Thyroid gland (tissue), 4 donors: ENCODE results near the gene PDCD11. TPM values are rescaled to one million over a fixed set of nuclear protein-coding genes. Genes with fewer than 3 reads are reported as not detected.

Experiments
- DNase-seq, 2 donors: peaks; one replicate each; pipeline ENCODE4 v3.0.0-alpha.2; 2019
- H3K27ac ChIP-seq, 3 donors: fragments of 200-600 bp; sonication (generic); 1 replicate in 2 of 3; 2 replicates in 1 of 3; pipeline ENCODE4 v1.5.1; 2016 to 2019; ENCODE audit warnings: mild to moderate bottlenecking in 1 of 3, moderate library complexity in 1 of 3
- H3K27me3 ChIP-seq: fragments of 200-600 bp; sonication (generic); one replicate; pipeline ENCODE4 v1.5.1; 2019
- H3K36me3 ChIP-seq, 2 donors: fragments of 200-600 bp; sonication (generic); one replicate each; pipeline ENCODE4 v1.5.1; 2016 to 2019
- H3K4me1 ChIP-seq, 2 donors: fragments of 200-600 bp; sonication (generic); one replicate each; pipeline ENCODE4 v1.5.1; 2017 to 2019
- H3K4me3 ChIP-seq, 3 donors: fragments of 200-600 bp; sonication (generic); replicated peaks in 1 of 3; 1 replicate in 2 of 3; 2 replicates in 1 of 3; pipeline ENCODE4 v1.5.1; 2016; ENCODE audit warnings: mild to moderate bottlenecking in 1 of 3
- H3K9me3 ChIP-seq: fragments of 200-600 bp; sonication (generic); one replicate; pipeline ENCODE4 v1.5.1; 2017
- CTCF ChIP-seq, 6 experiments: fragments of 200-600 bp in 3 of 6; fragments of 450-650 bp in 3 of 6; sonication (generic) in 3 of 6; IDR thresholded peaks; one replicate each; pipeline ENCODE4 v1.5.1; 2016 to 2019; ENCODE audit warnings: antibody characterized with exemption in 6 of 6, mild to moderate bottlenecking in 2 of 6, inconsistent platforms in 1 of 6, moderate library complexity in 1 of 6
- POLR2A ChIP-seq, 2 donors: fragments of 450-650 bp; IDR thresholded peaks; one replicate each; pipeline ENCODE4 v1.6.1; 2017; ENCODE audit warnings: antibody characterized with exemption in 2 of 2, mild to moderate bottlenecking in 2 of 2, moderate library complexity in 1 of 2
- WGBS, 2 donors: methylation state at CpG; one replicate each; pipeline ENCODE4 v1.1.5; 2017; 5-methylcytosine and 5-hydroxymethylcytosine counted together
- intact Hi-C: fragments of 100-400 bp; cut with DNase I; formaldehyde crosslinking; loops from one replicate; pipeline ENCODE4 v1.15.1; 2023
- total RNA-seq, 4 donors: library from RNA; depleted of rRNA; stranded (reverse); fragments of >200 nt; gene quantifications; one replicate each; pipeline ENCODE4 v1.2.3, GENCODE V29; 2016

The PDCD11 gene
- total RNA-seq, 4 donors from 2014 or later = 15.6 to 20.9 (median 19.0) TPM

- intact Hi-C loops = no loop called here
- H3K4me1 ChIP-seq = peaks cover 5 to 34% of the 10 kb centered on the region in 2 donors
- peak overlapping the region in 1 of 3 donors; percentile 62 for H3K27ac ChIP-seq
- no peak for DNase-seq
- H3K36me3 ChIP-seq = peaks cover 51 to 57% of the 10 kb centered on the region in 2 donors
- H3K4me3 ChIP-seq = no peak overlapping the region
- H3K27me3 ChIP-seq = no peaks in the 10 kb centered on the region
- TF ChIP-seq CTCF (IDR thresholded peaks at IDR 0.05) = no peak
- no peak for TF ChIP-seq POLR2A (IDR thresholded peaks at IDR 0.05)
- 82 to 92% methylated on average over 10 of the region's 10 CpGs for WGBS, 2 donors
- H3K9me3 ChIP-seq = no peaks in the 10 kb centered on the region
Observed at GRCh38 chr10:103444478-103444877, 48.1 kb downstream of the PDCD11 start.

GRCh38 chr10:103445366-103445765 is 48.9 kb downstream of the PDCD11 start:
- no peaks in the 10 kb centered on the region for H3K9me3 ChIP-seq
- peaks cover 50 to 53% of the 10 kb centered on the region in 2 donors for H3K36me3 ChIP-seq
- DNase-seq = no peak
- H3K27ac ChIP-seq = peak overlapping the region; percentile 62 to 85 (median 77)
- no peak overlapping the region for H3K4me3 ChIP-seq
- no peaks in the 10 kb centered on the region for H3K27me3 ChIP-seq
- H3K4me1 ChIP-seq = peaks cover 5 to 36% of the 10 kb centered on the region in 2 donors
- no peak for TF ChIP-seq CTCF (IDR thresholded peaks at IDR 0.05)
- no peak for TF ChIP-seq POLR2A (IDR thresholded peaks at IDR 0.05)
- intact Hi-C loops = no loop called here
- WGBS, 2 donors = 86 to 88% methylated on average over 7 to 9 of the region's 9 CpGs

- peaks cover 47 to 53% of the 10 kb centered on the region in 2 donors for H3K36me3 ChIP-seq
- peaks cover 5 to 36% of the 10 kb centered on the region in 2 donors for H3K4me1 ChIP-seq
- intact Hi-C loops = no loop called here
- no peak overlapping the region for H3K4me3 ChIP-seq
- no peaks in the 10 kb centered on the region for H3K9me3 ChIP-seq
- no peaks in the 10 kb centered on the region for H3K27me3 ChIP-seq
- TF ChIP-seq POLR2A (IDR thresholded peaks at IDR 0.05) (no peak), CTCF (IDR thresholded peaks at IDR 0.05) (no peak)
- 58 to 78% methylated on average over 11 to 12 of the region's 12 CpGs for WGBS, 2 donors
- H3K27ac ChIP-seq = peak overlapping the region; percentile 62 to 85 (median 77)
- DNase-seq = peak; percentile 32 to 33
Observed at GRCh38 chr10:103445767-103446567, 49.5 kb downstream of the PDCD11 start.

- H3K4me1 ChIP-seq = peaks cover 6 to 40% of the 10 kb centered on the region in 2 donors
- no peaks in the 10 kb centered on the region for H3K9me3 ChIP-seq
- 94 to 96% methylated on average over 17 to 19 of the region's 23 CpGs for WGBS, 2 donors
- H3K27ac ChIP-seq = peak overlapping the region in 2 of 3 donors; percentile 56 to 62
- DNase-seq = no peak
- no peaks in the 10 kb centered on the region for H3K27me3 ChIP-seq
- TF ChIP-seq POLR2A (IDR thresholded peaks at IDR 0.05) (no peak), CTCF (IDR thresholded peaks at IDR 0.05) (no peak)
- H3K4me3 ChIP-seq = no peak overlapping the region
- intact Hi-C loops = no loop called here
- peaks cover 43 to 47% of the 10 kb centered on the region in 2 donors for H3K36me3 ChIP-seq
Observed at GRCh38 chr10:103447187-103447586, 50.8 kb downstream of the PDCD11 start.

- Histone ChIP-seq H3K4me3 (no peak overlapping the region), H3K36me3 (peaks cover 29 to 31% of the 10 kb centered on the region in 2 donors), H3K9me3 (no peaks in the 10 kb centered on the region), H3K27ac (peak overlapping the region in 2 of 3 donors; percentile 61 to 81), H3K4me1 (peaks cover 10 to 47% of the 10 kb centered on the region in 2 donors), H3K27me3 (no peaks in the 10 kb centered on the region)
- WGBS, 2 donors = 67 to 83% methylated on average over 1 of the region's 1 CpG
- no peak for DNase-seq
- intact Hi-C loops = no loop called here
- no peak for TF ChIP-seq CTCF (IDR thresholded peaks at IDR 0.05)
- TF ChIP-seq POLR2A (IDR thresholded peaks at IDR 0.05) = no peak
Observed at GRCh38 chr10:103448746-103449145, 52.3 kb downstream of the PDCD11 start.
